IMR-90 (cell line): Measurements from ENCODE around the gene PGGHG. TPM values are rescaled to one million over a fixed set of nuclear protein-coding genes. Genes with fewer than 3 reads are reported as not detected.
A peak's percentile ranks its signal among the peaks of the same experiment; 100 is the strongest.

Experiments
- ATAC-seq: fragments of 200-7000 bp; cut with Tn5 transposase; 2 replicates; pipeline ENCODE4 v1.9.1; 2020; ENCODE audit warnings: low read depth, mild to moderate bottlenecking, moderate library complexity
- BruUV-seq: library from RNA; stranded (reverse); fragments of 400-500 nt; replicated peaks from 2 replicates; lab custom pipeline; 2021; lab: Mats Ljungman, UMichigan
- CTCF ChIA-PET: fragments of 300-600 bp; formaldehyde crosslinking; extraction: SDS; loops from one replicate; lab custom pipeline; 2021; ENCODE audit warnings: antibody characterized with exemption; lab: Yijun Ruan, JAX
- POLR2A ChIA-PET: fragments of 300-600 bp; sonication (Branson Sonifier 250); formaldehyde crosslinking; loops from one replicate; lab custom pipeline; 2022; ENCODE audit warnings: antibody characterized with exemption; ENCODE audit not compliant: unreplicated experiment; lab: Charles Lee
- DNase-seq: peaks from one replicate; pipeline ENCODE4 v3.0.0; 2013
- H2AFZ ChIP-seq: replicated peaks from 2 replicates; pipeline ENCODE3; 2013; ENCODE audit warnings: low read length, mild to moderate bottlenecking; ENCODE audit not compliant: poor library complexity
- H2AK5ac ChIP-seq: 2 replicates; pipeline ENCODE4 v1.6.1; 2013; ENCODE audit warnings: low read depth, low read length, inconsistent platforms
- H2AK9ac ChIP-seq: replicated peaks from 2 replicates; pipeline ENCODE3; 2013; ENCODE audit warnings: mild to moderate bottlenecking, low read depth, low read length, moderate library complexity; ENCODE audit not compliant: poor library complexity
- H2BK120ac ChIP-seq: 2 replicates; pipeline ENCODE4 v1.6.1; 2013; ENCODE audit warnings: low read depth, low read length, inconsistent platforms
- H2BK15ac ChIP-seq: 3 replicates; pipeline ENCODE4 v1.6.1; 2013; ENCODE audit warnings: low read depth, low read length, inconsistent platforms
- H2BK20ac ChIP-seq: 2 replicates; pipeline ENCODE4 v1.6.1; 2013; ENCODE audit warnings: low read depth, mild to moderate bottlenecking, inconsistent platforms, low read length, moderate library complexity
- H2BK5ac ChIP-seq: 2 replicates; pipeline ENCODE4 v1.6.1; 2013; ENCODE audit warnings: mild to moderate bottlenecking, low read depth, low read length, inconsistent platforms; ENCODE audit not compliant: poor library complexity, severe bottlenecking
- H3K14ac ChIP-seq: replicated peaks from 2 replicates; pipeline ENCODE4 v1.6.1; 2013; ENCODE audit warnings: low read depth, low read length, inconsistent platforms
- H3K18ac ChIP-seq: 2 replicates; pipeline ENCODE4 v1.6.1; 2013; ENCODE audit warnings: low read depth, low read length, control low read depth
- H3K23ac ChIP-seq: 2 replicates; pipeline ENCODE4 v1.6.1; 2013; ENCODE audit warnings: low read depth, low read length, inconsistent platforms
- H3K27ac ChIP-seq: 2 replicates; pipeline ENCODE4 v1.5.1; 2013; ENCODE audit warnings: mild to moderate bottlenecking, control low read depth, low read length; ENCODE audit not compliant: insufficient read depth
- H3K27me3 ChIP-seq: 2 replicates; pipeline ENCODE4 v1.6.1; 2013; ENCODE audit warnings: low read length; ENCODE audit not compliant: control insufficient read depth, insufficient read depth
- H3K36me3 ChIP-seq: 2 replicates; pipeline ENCODE4 v1.6.1; 2013; ENCODE audit warnings: low read length, mixed read lengths; ENCODE audit not compliant: control insufficient read depth, insufficient read depth
- H3K4ac ChIP-seq: 2 replicates; pipeline ENCODE4 v1.6.1; 2013; ENCODE audit warnings: low read depth, low read length, inconsistent platforms
- H3K4me1 ChIP-seq: 2 replicates; pipeline ENCODE4 v1.6.1; 2013; ENCODE audit warnings: low read length, mixed read lengths; ENCODE audit not compliant: control insufficient read depth, insufficient read depth
- H3K4me2 ChIP-seq: 2 replicates; pipeline ENCODE4 v1.6.1; 2013; ENCODE audit warnings: low read depth, mild to moderate bottlenecking, control low read depth, low read length, moderate library complexity
- H3K4me3 ChIP-seq: 2 replicates; pipeline ENCODE4 v1.5.1; 2013; ENCODE audit warnings: low read depth, mild to moderate bottlenecking, control low read depth, low read length, moderate library complexity; ENCODE audit not compliant: insufficient read depth
- H3K56ac ChIP-seq: 2 replicates; pipeline ENCODE4 v1.6.1; 2013; ENCODE audit warnings: low read length, inconsistent platforms; ENCODE audit not compliant: insufficient read depth; ENCODE audit errors: extremely low read depth
- H3K79me1 ChIP-seq, 2 experiments: 2 replicates each; pipeline ENCODE4 v1.6.1; 2013; ENCODE audit warnings: low read length in 2 of 2, inconsistent platforms in 1 of 2, low read depth in 1 of 2
- H3K9ac ChIP-seq: 2 replicates; pipeline ENCODE4 v1.6.1; 2013; ENCODE audit warnings: low read depth, low read length, control low read depth
- H3K9me1 ChIP-seq: 2 replicates; pipeline ENCODE4 v1.6.1; 2013; ENCODE audit warnings: low read length, inconsistent platforms; ENCODE audit not compliant: insufficient read depth
- H3K9me3 ChIP-seq: 2 replicates; pipeline ENCODE4 v1.6.1; 2013; ENCODE audit warnings: low read length; ENCODE audit not compliant: control insufficient read depth, insufficient read depth
- H4K20me1 ChIP-seq: 2 replicates; pipeline ENCODE4 v1.6.1; 2013; ENCODE audit warnings: low read length, inconsistent platforms; ENCODE audit not compliant: insufficient read depth
- H4K5ac ChIP-seq: 2 replicates; pipeline ENCODE4 v1.6.1; 2013; ENCODE audit warnings: mild to moderate bottlenecking, low read depth, low read length, control low read depth
- H4K8ac ChIP-seq, 2 experiments: 2 replicates each; pipeline ENCODE4 v1.6.1; 2013; ENCODE audit warnings: low read depth in 2 of 2, low read length in 2 of 2, control low read depth in 1 of 2, inconsistent platforms in 1 of 2
- H4K91ac ChIP-seq: 2 replicates; pipeline ENCODE4 v1.6.1; 2013; ENCODE audit warnings: low read depth, low read length, inconsistent platforms; ENCODE audit not compliant: insufficient read depth
- BHLHE40 ChIP-seq: fragments of 150-350 bp; IDR thresholded peaks from 2 replicates; pipeline ENCODE4 v1.6.1; 2016; ENCODE audit warnings: mild to moderate bottlenecking, low read depth, low read length
- CEBPB ChIP-seq: IDR thresholded peaks from 2 replicates; pipeline ENCODE4 v1.6.1; 2012; ENCODE audit warnings: low read depth, low read length, improper control_type of control experiment
- CHD1 ChIP-seq: IDR thresholded peaks from 2 replicates; pipeline ENCODE4 v1.6.1; 2012; ENCODE audit warnings: low read depth, low read length, improper control_type of control experiment
- FOS ChIP-seq: fragments of 150-350 bp; IDR thresholded peaks from 2 replicates; pipeline ENCODE4 v1.6.1; 2016; ENCODE audit warnings: low read depth, low read length
- MAFK ChIP-seq: IDR thresholded peaks from 2 replicates; pipeline ENCODE4 v1.6.1; 2012; ENCODE audit warnings: low read depth, low read length, improper control_type of control experiment
- MAZ ChIP-seq: IDR thresholded peaks from 2 replicates; pipeline ENCODE4 v1.6.1; 2012; ENCODE audit warnings: low read depth, mild to moderate bottlenecking, low read length, improper control_type of control experiment, moderate library complexity, borderline replicate concordance
- NFE2L2 ChIP-seq: fragments of 150-350 bp; IDR thresholded peaks from 2 replicates; pipeline ENCODE4 v1.6.1; 2016; ENCODE audit warnings: low read depth, mild to moderate bottlenecking, low read length
- RAD21 ChIP-seq: IDR thresholded peaks from 2 replicates; pipeline ENCODE4 v1.6.1; 2012; ENCODE audit warnings: low read length, improper control_type of control experiment
- RCOR1 ChIP-seq: IDR thresholded peaks from 2 replicates; pipeline ENCODE4 v1.6.1; 2012; ENCODE audit warnings: mild to moderate bottlenecking, low read length, improper control_type of control experiment; ENCODE audit not compliant: insufficient replicate concordance
- RFX5 ChIP-seq: IDR thresholded peaks from 2 replicates; pipeline ENCODE4 v1.8.0; 2012; ENCODE audit warnings: low read depth, mild to moderate bottlenecking, low read length, moderate library complexity
- SMC3 ChIP-seq: fragments of 150-350 bp; IDR thresholded peaks from 2 replicates; pipeline ENCODE4 v1.6.1; 2016; ENCODE audit warnings: low read depth, mild to moderate bottlenecking, antibody characterized with exemption, low read length, moderate library complexity
- USF2 ChIP-seq: fragments of 150-350 bp; IDR thresholded peaks from 2 replicates; pipeline ENCODE4 v1.6.1; 2017; ENCODE audit warnings: mild to moderate bottlenecking, antibody characterized with exemption, low read length, low read depth
- WGBS, 2 experiments: methylation state at CpG; one replicate each; pipeline versions ENCODE4 v1.1.5 to v1.1.7; 2013; ENCODE audit warnings: missing lambda C conversion rate in 2 of 2; ENCODE audit not compliant: insufficient read length in 1 of 2; ENCODE audit errors: extremely low coverage in 2 of 2; 5-methylcytosine and 5-hydroxymethylcytosine counted together
- dilution Hi-C: fragments of 300-500 bp; cut with HindIII; formaldehyde crosslinking; loops from one replicate; pipeline ENCODE4 v1.14.3; 2018; ENCODE audit warnings: low sequenced_read_pairs; ENCODE audit not compliant: unreplicated experiment
- in situ Hi-C: fragments of 300-500 bp; cut with MboI; formaldehyde crosslinking; loops from 3 replicates; pipeline ENCODE4 v1.14.3; 2019; ENCODE audit warnings: low sequenced_read_pairs, inconsistent platforms, mixed read lengths
- intact Hi-C: fragments of 100-400 bp; cut with micrococcal nuclease; formaldehyde crosslinking; loops from 2 replicates; pipeline ENCODE4 v1.10.0; 2022
- polyA plus RNA-seq, 3 experiments: library from polyadenylated mRNA; depleted of rRNA; stranded (reverse); fragments of >200 nt; gene quantifications; 2 replicates each; pipeline ENCODE4 v1.2.3, GENCODE V29; 2012; ENCODE audit warnings: low replicate concordance in 1 of 3
- total RNA-seq: library from RNA; depleted of rRNA; stranded (reverse); fragments of >200 nt; gene quantifications from 2 replicates; pipeline ENCODE4 v1.2.3, GENCODE V29; 2012
- TF ChIP-seq, protein P1 (sequence below): conservative IDR thresholded peaks from 2 replicates; pipeline ENCODE4 v1.5.1; 2012; ENCODE audit warnings: mild to moderate bottlenecking, low read depth, low read length, improper control_type of control experiment
- TF ChIP-seq, protein P2 (sequence below): fragments of 150-350 bp; IDR thresholded peaks from 2 replicates; pipeline ENCODE4 v1.6.1; 2016; ENCODE audit warnings: low read depth, mild to moderate bottlenecking, low read length, moderate library complexity, borderline replicate concordance

Gene PGGHG
- total and polyA plus RNA-seq, 2 of the 4 experiments (the other 2 are of a cell fraction), result 1.8 to 17.0 TPM

- Histone ChIP-seq H4K20me1 (no peaks in the 10 kb centered on the region), H2BK120ac (no peak overlapping the region), H2AFZ (peak overlapping the region; percentile 40), H3K56ac (no peak overlapping the region), H3K14ac (no peak overlapping the region), H3K36me3 (no peaks in the 10 kb centered on the region), H2BK20ac (no peak overlapping the region), H3K27me3 (peaks cover 3% of the 10 kb centered on the region), H4K8ac (no peak overlapping the region), H3K23ac (no peak overlapping the region), H2BK5ac (no peak overlapping the region), H3K18ac (no peak overlapping the region), H3K4me1 (peaks cover 5% of the 10 kb centered on the region), H3K27ac (no peak overlapping the region), H3K4ac (no peak overlapping the region), H3K9me1 (no peaks in the 10 kb centered on the region), H2AK9ac (no peak overlapping the region), H4K91ac (no peak overlapping the region), H2BK15ac (no peak overlapping the region), H3K79me1 (no peaks in the 10 kb centered on the region), H3K4me2 (no peak overlapping the region), H3K9ac (no peak overlapping the region), H2AK5ac (no peak overlapping the region), H4K5ac (peak overlapping the region; percentile 36; the same call in 1 of the 2 replicates), H3K4me3 (no peak overlapping the region), H3K9me3 (no peaks in the 10 kb centered on the region)
- BruUV-seq, result no TSS peak
- no CpG with 5 or more reads among the region's 4 CpGs for WGBS, 2 experiments
- dilution Hi-C loops (no loop called here), in situ Hi-C loops (no loop called here), intact Hi-C loops (no loop called here)
- CTCF ChIA-PET, result no interaction called here
- TF ChIP-seq BHLHE40 (no peak), NFE2L2 (no peak), CHD1 (no peak), FOS (no peak), USF2 (no peak), RAD21 (no peak), MAZ (no peak), CEBPB (no peak), RCOR1 (no peak), MAFK (no peak), SMC3 (no peak), RFX5 (no peak)
- TF ChIP-seq, protein P1, sequence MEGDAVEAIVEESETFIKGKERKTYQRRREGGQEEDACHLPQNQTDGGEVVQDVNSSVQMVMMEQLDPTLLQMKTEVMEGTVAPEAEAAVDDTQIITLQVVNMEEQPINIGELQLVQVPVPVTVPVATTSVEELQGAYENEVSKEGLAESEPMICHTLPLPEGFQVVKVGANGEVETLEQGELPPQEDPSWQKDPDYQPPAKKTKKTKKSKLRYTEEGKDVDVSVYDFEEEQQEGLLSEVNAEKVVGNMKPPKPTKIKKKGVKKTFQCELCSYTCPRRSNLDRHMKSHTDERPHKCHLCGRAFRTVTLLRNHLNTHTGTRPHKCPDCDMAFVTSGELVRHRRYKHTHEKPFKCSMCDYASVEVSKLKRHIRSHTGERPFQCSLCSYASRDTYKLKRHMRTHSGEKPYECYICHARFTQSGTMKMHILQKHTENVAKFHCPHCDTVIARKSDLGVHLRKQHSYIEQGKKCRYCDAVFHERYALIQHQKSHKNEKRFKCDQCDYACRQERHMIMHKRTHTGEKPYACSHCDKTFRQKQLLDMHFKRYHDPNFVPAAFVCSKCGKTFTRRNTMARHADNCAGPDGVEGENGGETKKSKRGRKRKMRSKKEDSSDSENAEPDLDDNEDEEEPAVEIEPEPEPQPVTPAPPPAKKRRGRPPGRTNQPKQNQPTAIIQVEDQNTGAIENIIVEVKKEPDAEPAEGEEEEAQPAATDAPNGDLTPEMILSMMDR, result no peak
- TF ChIP-seq, protein P2, sequence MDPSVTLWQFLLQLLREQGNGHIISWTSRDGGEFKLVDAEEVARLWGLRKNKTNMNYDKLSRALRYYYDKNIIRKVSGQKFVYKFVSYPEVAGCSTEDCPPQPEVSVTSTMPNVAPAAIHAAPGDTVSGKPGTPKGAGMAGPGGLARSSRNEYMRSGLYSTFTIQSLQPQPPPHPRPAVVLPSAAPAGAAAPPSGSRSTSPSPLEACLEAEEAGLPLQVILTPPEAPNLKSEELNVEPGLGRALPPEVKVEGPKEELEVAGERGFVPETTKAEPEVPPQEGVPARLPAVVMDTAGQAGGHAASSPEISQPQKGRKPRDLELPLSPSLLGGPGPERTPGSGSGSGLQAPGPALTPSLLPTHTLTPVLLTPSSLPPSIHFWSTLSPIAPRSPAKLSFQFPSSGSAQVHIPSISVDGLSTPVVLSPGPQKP, result no peak
- ATAC-seq, result no peak
- POLR2A ChIA-PET, result no interaction called here
- DNase-seq, result no peak
Observed at GRCh38 chr11:336659-337198, 47.8 kb downstream of the PGGHG start.
